Measurements from ENCODE around the gene ADGRA1.
A peak's percentile ranks its signal among the peaks of the same experiment; 100 is the strongest.

The ADGRA1 gene

GRCh38 chr10:133114726-133115452 lies 27.2 kb downstream of the ADGRA1 start:
- DNase-seq: no peak

- DNase-seq: no peak
These were observed 27.7 kb downstream of the ADGRA1 start for GRCh38 chr10:133115453-133115842.

GRCh38 chr10:133115976-133116375 lies 28.3 kb downstream of the ADGRA1 start:
- no peak for DNase-seq

- no peak for DNase-seq
These were observed 28.7 kb downstream of the ADGRA1 start for GRCh38 chr10:133116455-133116854.

GRCh38 chr10:133117036-133117687 lies 29.4 kb downstream of the ADGRA1 start:
- no peak for DNase-seq

GRCh38 chr10:133117688-133118071 lies 30.0 kb downstream of the ADGRA1 start:
- no peak for DNase-seq

GRCh38 chr10:133121479-133121878 lies 33.8 kb downstream of the ADGRA1 start:
- no peak for DNase-seq

DNA sequence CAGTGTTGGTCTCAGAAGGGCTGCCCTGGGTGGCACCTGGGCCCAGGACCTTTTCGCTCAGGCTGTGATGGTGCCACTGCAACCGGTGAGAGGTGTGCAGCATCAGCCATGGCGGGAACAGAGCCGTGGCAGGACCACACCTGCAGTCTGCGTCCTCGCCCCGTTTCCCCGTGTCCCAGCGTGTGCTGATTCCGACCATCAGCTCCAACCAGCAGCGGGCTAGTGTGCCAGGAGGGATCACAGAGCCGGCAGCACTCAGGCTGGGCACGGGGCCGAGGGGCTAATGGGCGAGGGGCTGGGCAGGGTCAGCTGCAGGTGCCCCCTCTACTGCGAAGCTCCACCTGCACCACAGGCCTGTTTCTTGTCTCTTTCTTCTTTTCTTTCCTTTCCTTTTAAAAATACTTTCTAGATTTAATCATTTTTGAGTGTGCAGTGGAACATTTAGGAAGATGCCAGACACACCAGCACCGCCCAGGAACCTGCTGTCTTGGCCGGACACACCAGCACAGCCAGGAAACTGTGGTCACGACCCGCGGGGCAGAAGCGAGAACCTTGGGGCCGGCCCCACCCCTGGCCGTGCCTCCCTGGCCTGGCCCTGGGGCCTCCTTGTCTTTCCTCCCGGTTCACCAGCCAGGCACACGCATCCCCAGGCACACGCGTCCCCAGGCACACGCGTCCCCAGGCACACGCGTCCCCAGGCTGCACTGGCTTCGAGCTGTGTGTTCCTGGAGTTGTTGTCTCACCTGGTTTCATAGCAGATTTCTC lies 34.6 kb downstream of the ADGRA1 start:
- no peak for DNase-seq

DNA sequence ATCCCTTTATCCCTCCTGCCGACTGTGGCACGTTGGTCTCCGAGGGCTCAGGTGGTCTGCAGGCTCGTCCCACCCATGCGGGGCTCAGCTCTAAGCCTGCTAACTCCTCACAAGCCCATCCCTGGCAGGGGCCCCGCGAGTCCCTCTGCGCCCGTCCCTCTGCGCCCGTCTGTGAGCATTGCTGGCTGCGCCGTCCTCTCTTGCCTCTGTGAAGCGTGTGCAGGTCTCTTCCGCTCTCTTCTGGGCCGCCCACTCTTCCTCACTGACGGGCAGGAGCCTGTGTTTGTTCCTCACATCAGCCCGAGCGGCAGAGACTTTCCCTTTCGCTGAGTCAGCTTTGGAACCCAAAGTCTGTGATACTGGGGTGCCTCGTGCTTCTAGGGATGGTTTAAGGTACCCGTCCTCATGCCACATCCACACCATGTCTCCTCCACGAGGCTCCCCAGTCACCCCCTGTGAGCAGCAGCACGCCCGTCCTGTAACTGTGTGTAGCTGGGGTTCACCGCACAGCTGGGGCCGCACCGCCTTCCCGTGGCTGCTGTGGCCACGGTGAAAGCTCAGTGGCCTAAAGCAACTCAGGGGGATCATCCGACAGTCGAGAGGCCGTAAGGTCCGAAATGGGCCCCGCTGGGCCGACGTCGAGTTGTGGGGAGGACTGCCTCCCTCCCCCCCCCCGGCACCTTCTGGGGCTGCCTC lies 35.5 kb downstream of the ADGRA1 start:
- DNase-seq: peak; percentile 16

- no peak for DNase-seq
These were observed 36.1 kb downstream of the ADGRA1 start for GRCh38 chr10:133123746-133124356.

DNA sequence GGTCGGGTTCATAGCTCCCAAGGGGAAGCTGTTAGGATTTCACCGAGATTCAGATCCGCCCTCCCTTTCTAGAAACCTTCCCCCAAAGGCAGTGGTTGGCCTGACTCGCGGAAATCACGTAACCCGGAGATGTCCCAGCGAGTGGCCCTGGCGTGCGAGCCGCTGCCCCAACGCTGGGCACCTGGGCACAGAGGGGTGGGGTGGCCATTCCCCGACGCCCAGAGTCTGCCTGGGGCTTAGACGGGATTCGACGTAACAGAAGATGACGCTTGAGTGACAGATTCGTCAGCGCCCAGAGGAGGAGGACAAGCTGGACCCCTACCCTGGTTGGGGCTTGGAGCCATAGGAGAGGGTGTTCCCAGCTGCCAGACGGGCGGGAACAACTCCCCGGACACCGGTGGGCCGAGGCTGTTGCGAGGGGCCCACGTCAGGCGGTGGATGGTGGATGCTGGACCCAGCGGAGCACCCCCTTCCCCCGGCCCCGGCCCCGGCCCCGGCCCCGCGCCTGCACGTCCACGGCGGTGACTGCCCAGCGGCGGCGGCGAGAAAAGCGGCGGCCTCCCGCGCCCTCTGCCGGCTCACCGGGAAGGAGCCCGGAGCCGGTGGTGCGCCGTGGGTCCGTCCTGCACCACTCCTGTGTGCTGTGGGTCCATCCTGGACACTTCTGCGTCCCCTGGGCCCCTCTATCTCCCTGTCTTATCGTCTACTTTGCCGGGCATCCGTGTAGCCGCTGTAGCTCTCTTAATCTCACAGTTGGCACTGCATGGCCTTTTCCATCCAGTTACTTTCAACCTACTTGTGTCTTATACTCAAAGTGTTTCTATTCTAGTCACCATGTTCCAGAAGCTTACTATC lies 36.9 kb downstream of the ADGRA1 start:
- peak; percentile 35 for DNase-seq

GRCh38 chr10:133125901-133126300 lies 38.2 kb downstream of the ADGRA1 start:
- no peak for DNase-seq

GRCh38 chr10:133126431-133127290 lies 38.9 kb downstream of the ADGRA1 start:
- DNase-seq: no peak

- DNase-seq: peak; percentile 39
These were observed 39.8 kb downstream of the ADGRA1 start for GRCh38 chr10:133127291-133128125.

DNA sequence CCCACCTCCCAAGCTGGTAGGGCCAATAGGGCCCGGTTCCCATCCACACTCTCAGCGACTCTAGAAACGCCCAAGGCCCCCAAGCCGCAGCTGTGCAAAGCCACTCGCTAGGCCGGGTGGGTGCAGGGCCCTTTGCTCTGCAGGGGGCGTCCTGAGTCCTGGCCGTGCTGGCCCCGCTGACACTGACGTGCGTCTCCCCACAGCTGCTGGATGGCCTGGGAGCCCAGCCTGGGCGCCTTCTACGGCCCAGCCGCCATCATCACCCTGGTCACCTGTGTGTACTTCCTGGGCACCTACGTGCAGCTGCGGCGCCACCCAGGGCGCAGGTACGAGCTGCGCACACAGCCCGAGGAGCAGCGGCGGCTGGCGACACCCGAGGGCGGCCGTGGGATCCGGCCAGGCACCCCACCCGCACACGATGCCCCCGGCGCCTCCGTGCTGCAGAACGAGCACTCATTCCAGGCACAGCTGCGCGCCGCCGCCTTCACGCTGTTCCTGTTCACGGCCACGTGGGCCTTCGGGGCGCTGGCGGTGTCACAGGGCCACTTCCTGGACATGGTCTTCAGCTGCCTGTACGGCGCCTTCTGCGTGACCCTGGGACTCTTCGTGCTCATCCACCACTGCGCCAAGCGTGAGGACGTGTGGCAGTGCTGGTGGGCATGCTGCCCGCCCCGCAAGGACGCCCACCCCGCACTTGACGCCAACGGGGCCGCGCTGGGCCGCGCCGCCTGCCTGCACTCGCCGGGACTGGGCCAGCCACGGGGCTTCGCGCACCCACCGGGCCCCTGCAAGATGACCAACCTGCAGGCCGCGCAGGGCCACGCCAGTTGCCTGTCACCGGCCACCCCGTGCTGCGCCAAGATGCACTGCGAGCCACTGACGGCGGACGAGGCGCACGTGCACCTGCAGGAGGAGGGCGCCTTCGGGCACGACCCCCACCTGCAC lies 40.7 kb downstream of the ADGRA1 start:
- no peak for DNase-seq

DNA sequence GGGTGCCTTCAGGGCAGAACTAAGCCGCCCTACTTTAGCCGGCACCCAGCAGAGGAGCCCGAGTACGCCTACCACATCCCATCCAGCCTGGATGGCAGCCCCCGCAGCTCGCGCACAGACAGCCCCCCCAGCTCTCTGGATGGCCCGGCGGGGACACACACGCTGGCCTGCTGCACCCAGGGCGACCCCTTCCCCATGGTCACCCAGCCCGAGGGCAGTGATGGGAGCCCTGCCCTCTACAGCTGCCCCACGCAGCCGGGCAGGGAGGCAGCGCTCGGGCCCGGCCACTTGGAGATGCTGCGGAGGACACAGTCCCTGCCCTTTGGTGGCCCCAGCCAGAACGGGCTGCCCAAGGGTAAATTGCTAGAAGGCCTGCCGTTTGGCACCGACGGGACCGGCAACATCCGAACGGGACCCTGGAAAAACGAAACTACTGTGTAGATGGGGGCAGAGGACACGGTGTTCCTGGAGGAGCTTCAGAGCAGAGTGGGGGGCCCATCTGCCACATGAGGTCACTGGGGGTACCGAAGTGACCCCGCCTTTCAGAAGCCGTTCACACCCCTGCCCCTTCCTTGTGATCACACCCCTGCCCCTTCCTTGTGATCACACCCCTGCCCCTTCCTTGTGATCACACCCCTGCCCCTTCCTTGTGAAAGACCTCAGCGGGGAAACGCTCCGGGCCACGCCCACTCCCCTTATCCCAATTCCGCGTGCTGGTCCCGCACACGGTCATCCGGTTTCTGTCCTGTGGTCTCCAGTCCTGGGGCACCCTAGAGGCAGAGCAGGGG lies 41.5 kb downstream of the ADGRA1 start:
- no peak for DNase-seq

GRCh38 chr10:133129859-133130495 lies 42.3 kb downstream of the ADGRA1 start:
- DNase-seq: no peak
